HepG2 (cell line): ENCODE results near the gene TSPAN8. TPM values are rescaled to one million over a fixed set of nuclear protein-coding genes. Genes with fewer than 3 reads are reported as not detected.

Source experiments
- ARID5B ChIP-seq: IDR thresholded peaks from 2 replicates; pipeline ENCODE4 v1.4.0; 2020; ENCODE audit warnings: mild to moderate bottlenecking, missing genetic modification reagents
- ATF1 ChIP-seq: IDR thresholded peaks from 2 replicates; pipeline ENCODE4 v1.6.1; 2016; ENCODE audit warnings: mild to moderate bottlenecking, control low read depth
- CEBPB ChIP-seq: IDR thresholded peaks from 2 replicates; pipeline ENCODE4 v1.6.1; 2011; ENCODE audit warnings: low read depth, low read length, improper control_type of control experiment, borderline replicate concordance
- FOXJ3 ChIP-seq: sonication (generic); formaldehyde crosslinking; IDR thresholded peaks from 2 replicates; pipeline ENCODE4 v1.4.0; 2020; ENCODE audit warnings: missing genetic modification reagents, mild to moderate bottlenecking, borderline replicate concordance
- NCOA2 ChIP-seq: sonication (generic); formaldehyde crosslinking; IDR thresholded peaks from 2 replicates; pipeline ENCODE4 v1.8.0; 2022; ENCODE audit warnings: inconsistent platforms
- PCBP1 ChIP-seq: fragments of 200-400 bp; formaldehyde crosslinking; IDR thresholded peaks from 2 replicates; pipeline ENCODE4 v1.6.1; 2017; ENCODE audit warnings: mild to moderate bottlenecking, low read depth, low read length, borderline replicate concordance
- PRDM4 ChIP-seq: sonication (generic); formaldehyde crosslinking; IDR thresholded peaks from 2 replicates; pipeline ENCODE4 v1.9.0; 2021; ENCODE audit warnings: missing genetic modification reagents, borderline replicate concordance
- RFX1 ChIP-seq: fragments of 450-650 bp; IDR thresholded peaks from 2 replicates; pipeline ENCODE4 v1.6.1; 2017
- SETDB1 ChIP-seq: sonication (generic); formaldehyde crosslinking; IDR thresholded peaks from 2 replicates; pipeline ENCODE4 v1.5.1; 2020; ENCODE audit warnings: missing genetic modification reagents, mild to moderate bottlenecking, borderline replicate concordance
- TSC22D2 ChIP-seq: sonication (generic); formaldehyde crosslinking; IDR thresholded peaks from 2 replicates; pipeline ENCODE4 v1.5.1; 2020; ENCODE audit warnings: missing genetic modification reagents, mild to moderate bottlenecking, borderline replicate concordance
- ZBTB43 ChIP-seq: sonication (generic); formaldehyde crosslinking; conservative IDR thresholded peaks from 2 replicates; pipeline ENCODE4 v1.4.0; 2020; ENCODE audit warnings: missing genetic modification reagents
- ZFP41 ChIP-seq: sonication (generic); formaldehyde crosslinking; IDR thresholded peaks from 2 replicates; pipeline ENCODE4 v1.4.0; 2020; ENCODE audit warnings: mild to moderate bottlenecking, missing genetic modification reagents, borderline replicate concordance
- ZNF234 ChIP-seq: sonication (generic); formaldehyde crosslinking; conservative IDR thresholded peaks from 2 replicates; pipeline ENCODE4 v1.5.1; 2020; ENCODE audit warnings: mild to moderate bottlenecking, missing genetic modification reagents
- ZNF251 ChIP-seq: sonication (generic); formaldehyde crosslinking; IDR thresholded peaks from 2 replicates; pipeline ENCODE4 v1.9.0; 2021; ENCODE audit warnings: mild to moderate bottlenecking, missing genetic modification reagents
- ZNF292 ChIP-seq: sonication (generic); formaldehyde crosslinking; IDR thresholded peaks from 2 replicates; pipeline ENCODE4 v1.8.1; 2022; ENCODE audit warnings: mild to moderate bottlenecking, low read depth, missing genetic modification reagents, borderline replicate concordance
- ZNF639 ChIP-seq: conservative IDR thresholded peaks from 2 replicates; pipeline ENCODE4 v1.6.1; 2018; ENCODE audit warnings: missing genetic modification reagents
- ZNF749 ChIP-seq: sonication (generic); formaldehyde crosslinking; IDR thresholded peaks from 2 replicates; pipeline ENCODE4 v1.8.0; 2022; ENCODE audit warnings: mild to moderate bottlenecking, missing genetic modification reagents, moderate library complexity, borderline replicate concordance
- polyA plus RNA-seq, 8 experiments: library from polyadenylated mRNA; depleted of rRNA in 3 of 8; stranded (reverse) in 7 of 8; unstranded in 1 of 8; fragments of >200 nt; fragmentation: Illumina TruSeq in 4 of 8; extraction: Trizol in 4 of 8; gene quantifications; 2 replicates each; pipeline versions ENCODE4 v1.2.1 to v1.2.3, GENCODE V29; 2011 to 2016; ENCODE audit warnings: low read depth in 4 of 8, missing spikeins in 1 of 8, mixed read lengths in 1 of 8; ENCODE audit not compliant: insufficient read depth in 1 of 8
- total RNA-seq, 5 experiments: library from RNA; depleted of rRNA; stranded (reverse); fragments of >200 nt; fragmentation: Illumina TruSeq; extraction: Trizol; gene quantifications; 2 replicates each; pipeline ENCODE4 v1.2.3, GENCODE V29; 2016; ENCODE audit warnings: low read depth in 1 of 5
- TF ChIP-seq, protein P1 (sequence below): sonication (generic); formaldehyde crosslinking; IDR thresholded peaks from 2 replicates; pipeline ENCODE4 v1.4.0; 2020; ENCODE audit warnings: mild to moderate bottlenecking, missing genetic modification reagents
- TF ChIP-seq, protein P2 (sequence below): sonication (generic); formaldehyde crosslinking; IDR thresholded peaks from 2 replicates; pipeline ENCODE4 v1.4.0; 2020; ENCODE audit warnings: missing genetic modification reagents

Gene TSPAN8
- total and polyA plus RNA-seq, 2 of the 13 experiments (the other 11 are each of a cell fraction or from before 2014, with no cell fraction given), result 3.4 to 3.9 TPM

DNA sequence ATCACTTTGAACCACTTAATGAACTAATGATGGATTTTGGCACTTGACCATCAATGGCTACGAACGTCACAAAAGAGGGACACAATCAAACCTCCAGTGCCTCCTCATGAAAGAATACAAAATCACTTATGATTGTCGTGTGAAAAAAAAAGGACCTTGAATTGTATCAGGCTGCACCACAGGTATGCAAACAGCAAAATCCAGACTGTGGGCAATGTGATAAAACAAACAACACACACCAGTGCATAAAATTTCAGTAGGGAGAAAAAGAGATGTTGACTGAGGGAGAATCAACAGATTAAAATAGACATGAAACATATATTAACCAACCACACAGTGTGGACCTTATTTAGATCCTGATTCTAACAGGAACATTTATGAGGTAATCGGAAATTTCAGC is 2.6 kb downstream of the TSPAN8 start (continued):
- TF ChIP-seq PCBP1 (no peak), TSC22D2 (no peak), ARID5B (CRISPR knock-in tag) (peak; percentile 72), NCOA2 (peak; percentile 42; the same call in 1 of the 2 replicates), CEBPB (no peak), ZNF234 (CRISPR knock-in tag) (no peak), ZFP41 (no peak), ZNF292 (CRISPR knock-in tag) (no peak), SETDB1 (no peak), ATF1 (CRISPR knock-in tag) (no peak), ZNF639 (CRISPR knock-in tag) (no peak), ZNF749 (no peak), ZNF251 (CRISPR knock-in tag) (no peak), ZBTB43 (no peak), PRDM4 (CRISPR knock-in tag) (no peak), RFX1 (no peak), FOXJ3 (peak; percentile 19; the same call in 1 of the 2 replicates)
- TF ChIP-seq, protein P1, sequence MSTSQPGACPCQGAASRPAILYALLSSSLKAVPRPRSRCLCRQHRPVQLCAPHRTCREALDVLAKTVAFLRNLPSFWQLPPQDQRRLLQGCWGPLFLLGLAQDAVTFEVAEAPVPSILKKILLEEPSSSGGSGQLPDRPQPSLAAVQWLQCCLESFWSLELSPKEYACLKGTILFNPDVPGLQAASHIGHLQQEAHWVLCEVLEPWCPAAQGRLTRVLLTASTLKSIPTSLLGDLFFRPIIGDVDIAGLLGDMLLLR (CRISPR knock-in tag), result no peak
- TF ChIP-seq, protein P2, sequence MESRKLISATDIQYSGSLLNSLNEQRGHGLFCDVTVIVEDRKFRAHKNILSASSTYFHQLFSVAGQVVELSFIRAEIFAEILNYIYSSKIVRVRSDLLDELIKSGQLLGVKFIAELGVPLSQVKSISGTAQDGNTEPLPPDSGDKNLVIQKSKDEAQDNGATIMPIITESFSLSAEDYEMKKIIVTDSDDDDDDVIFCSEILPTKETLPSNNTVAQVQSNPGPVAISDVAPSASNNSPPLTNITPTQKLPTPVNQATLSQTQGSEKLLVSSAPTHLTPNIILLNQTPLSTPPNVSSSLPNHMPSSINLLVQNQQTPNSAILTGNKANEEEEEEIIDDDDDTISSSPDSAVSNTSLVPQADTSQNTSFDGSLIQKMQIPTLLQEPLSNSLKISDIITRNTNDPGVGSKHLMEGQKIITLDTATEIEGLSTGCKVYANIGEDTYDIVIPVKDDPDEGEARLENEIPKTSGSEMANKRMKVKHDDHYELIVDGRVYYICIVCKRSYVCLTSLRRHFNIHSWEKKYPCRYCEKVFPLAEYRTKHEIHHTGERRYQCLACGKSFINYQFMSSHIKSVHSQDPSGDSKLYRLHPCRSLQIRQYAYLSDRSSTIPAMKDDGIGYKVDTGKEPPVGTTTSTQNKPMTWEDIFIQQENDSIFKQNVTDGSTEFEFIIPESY (CRISPR knock-in tag), result no peak
